Measurements from ENCODE around the gene SAMD5. TPM values are rescaled to one million over a fixed set of nuclear protein-coding genes. Genes with fewer than 3 reads are reported as not detected.

The SAMD5 gene
- total RNA-seq, 1 donor from 2014 or later, result 3.2 TPM

DNA sequence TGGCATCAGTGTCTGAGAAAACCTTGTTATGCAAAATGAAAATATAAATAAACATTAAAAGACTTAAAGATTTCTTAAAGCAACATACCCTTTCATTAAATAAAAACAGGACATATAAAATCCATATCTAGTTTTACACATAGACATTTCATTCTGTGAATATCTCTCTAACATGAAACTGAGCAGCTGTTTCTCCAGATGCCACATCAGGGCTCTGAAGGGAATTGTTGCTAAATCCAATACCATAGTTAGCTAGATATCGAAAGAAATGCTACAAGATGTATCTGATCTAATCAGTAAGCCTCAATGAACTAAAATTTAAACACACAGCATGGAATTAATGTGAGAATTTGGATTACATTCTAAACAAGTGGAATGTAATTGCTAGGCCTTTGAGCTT lies 74.5 kb downstream of the SAMD5 start:
- TF ChIP-seq, protein P1, sequence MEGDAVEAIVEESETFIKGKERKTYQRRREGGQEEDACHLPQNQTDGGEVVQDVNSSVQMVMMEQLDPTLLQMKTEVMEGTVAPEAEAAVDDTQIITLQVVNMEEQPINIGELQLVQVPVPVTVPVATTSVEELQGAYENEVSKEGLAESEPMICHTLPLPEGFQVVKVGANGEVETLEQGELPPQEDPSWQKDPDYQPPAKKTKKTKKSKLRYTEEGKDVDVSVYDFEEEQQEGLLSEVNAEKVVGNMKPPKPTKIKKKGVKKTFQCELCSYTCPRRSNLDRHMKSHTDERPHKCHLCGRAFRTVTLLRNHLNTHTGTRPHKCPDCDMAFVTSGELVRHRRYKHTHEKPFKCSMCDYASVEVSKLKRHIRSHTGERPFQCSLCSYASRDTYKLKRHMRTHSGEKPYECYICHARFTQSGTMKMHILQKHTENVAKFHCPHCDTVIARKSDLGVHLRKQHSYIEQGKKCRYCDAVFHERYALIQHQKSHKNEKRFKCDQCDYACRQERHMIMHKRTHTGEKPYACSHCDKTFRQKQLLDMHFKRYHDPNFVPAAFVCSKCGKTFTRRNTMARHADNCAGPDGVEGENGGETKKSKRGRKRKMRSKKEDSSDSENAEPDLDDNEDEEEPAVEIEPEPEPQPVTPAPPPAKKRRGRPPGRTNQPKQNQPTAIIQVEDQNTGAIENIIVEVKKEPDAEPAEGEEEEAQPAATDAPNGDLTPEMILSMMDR (IDR thresholded peaks at IDR 0.05), result no peak
- no peak for TF ChIP-seq POLR2A (IDR thresholded peaks at IDR 0.05)
- TF ChIP-seq POLR2AphosphoS5 (IDR thresholded peaks at IDR 0.05; ENCODE audit: insufficient read depth in 1 of 2, low read depth in 1 of 2), result no peak
- no peaks in the 10 kb centered on the region for H3K36me3 ChIP-seq
- H3K9me3 ChIP-seq, result no peaks in the 10 kb centered on the region
- intact Hi-C loops (cut with DNase I), result no loop called here
- no peak overlapping the region for H3K27ac ChIP-seq
- DNase-seq (ENCODE audit: extremely low spot score in 2 of 2), result no peak
- H3K27me3 ChIP-seq, result no peaks in the 10 kb centered on the region
- H3K4me3 ChIP-seq, result no peak overlapping the region
- H3K4me1 ChIP-seq, result no peaks in the 10 kb centered on the region

DNA sequence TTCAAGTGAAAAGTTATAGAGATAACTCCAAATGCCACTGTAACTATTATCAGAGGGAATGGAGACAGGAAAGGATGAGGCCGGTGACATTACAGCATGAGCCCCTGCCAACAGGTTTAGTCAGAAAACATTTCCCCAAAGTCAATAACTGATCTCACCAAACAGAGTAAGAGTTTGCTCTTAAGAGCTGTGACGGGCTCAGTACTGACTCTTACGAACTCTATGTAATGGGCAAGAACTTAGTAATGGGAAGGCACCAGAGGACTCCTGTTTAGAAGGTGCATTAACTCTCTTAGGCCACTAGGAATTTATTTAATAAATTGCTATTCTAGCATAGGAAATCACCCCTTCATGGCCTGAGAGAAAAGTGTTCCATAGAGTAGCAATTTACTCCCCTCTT lies 76.8 kb downstream of the SAMD5 start:
- H3K27me3 ChIP-seq, result no peaks in the 10 kb centered on the region
- no peaks in the 10 kb centered on the region for H3K9me3 ChIP-seq
- H3K4me1 ChIP-seq, result no peaks in the 10 kb centered on the region
- intact Hi-C loops (cut with DNase I), result no loop called here
- no peak overlapping the region for H3K4me3 ChIP-seq
- no peak for DNase-seq (ENCODE audit: extremely low spot score in 2 of 2)
- H3K36me3 ChIP-seq, result no peaks in the 10 kb centered on the region
- TF ChIP-seq POLR2A (IDR thresholded peaks at IDR 0.05), result no peak
- no peak for TF ChIP-seq POLR2AphosphoS5 (IDR thresholded peaks at IDR 0.05; ENCODE audit: insufficient read depth in 1 of 2, low read depth in 1 of 2)
- TF ChIP-seq, protein P1 (IDR thresholded peaks at IDR 0.05), result no peak
- no peak overlapping the region for H3K27ac ChIP-seq

DNA sequence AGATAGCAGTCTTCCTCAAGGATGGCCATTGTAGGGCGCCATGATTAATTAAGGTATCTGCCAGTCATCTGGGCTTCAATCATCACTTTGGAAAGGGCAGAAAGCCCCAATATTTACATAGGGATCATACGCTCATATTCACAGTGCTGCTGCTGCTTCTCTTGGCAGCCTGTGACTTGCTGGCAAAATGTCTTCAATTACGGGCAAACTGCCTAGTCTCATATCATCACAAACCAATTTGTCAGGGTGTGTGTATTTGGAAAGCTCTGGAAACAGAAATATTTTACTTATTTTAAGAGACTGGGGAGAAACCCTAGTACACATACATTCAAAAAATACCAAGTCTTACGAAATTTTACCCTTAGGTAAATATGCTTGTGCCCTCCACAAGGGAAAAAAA lies 77.6 kb downstream of the SAMD5 start:
- Histone ChIP-seq H3K27me3 (no peaks in the 10 kb centered on the region), H3K36me3 (no peaks in the 10 kb centered on the region), H3K27ac (no peak overlapping the region), H3K4me3 (no peak overlapping the region), H3K9me3 (no peaks in the 10 kb centered on the region), H3K4me1 (no peaks in the 10 kb centered on the region)
- intact Hi-C loops (cut with DNase I), result no loop called here
- DNase-seq (ENCODE audit: extremely low spot score in 2 of 2), result no peak
- no peak for TF ChIP-seq POLR2A (IDR thresholded peaks at IDR 0.05)
- no peak for TF ChIP-seq POLR2AphosphoS5 (IDR thresholded peaks at IDR 0.05; ENCODE audit: insufficient read depth in 1 of 2, low read depth in 1 of 2)
- TF ChIP-seq, protein P1 (IDR thresholded peaks at IDR 0.05), result no peak

DNA sequence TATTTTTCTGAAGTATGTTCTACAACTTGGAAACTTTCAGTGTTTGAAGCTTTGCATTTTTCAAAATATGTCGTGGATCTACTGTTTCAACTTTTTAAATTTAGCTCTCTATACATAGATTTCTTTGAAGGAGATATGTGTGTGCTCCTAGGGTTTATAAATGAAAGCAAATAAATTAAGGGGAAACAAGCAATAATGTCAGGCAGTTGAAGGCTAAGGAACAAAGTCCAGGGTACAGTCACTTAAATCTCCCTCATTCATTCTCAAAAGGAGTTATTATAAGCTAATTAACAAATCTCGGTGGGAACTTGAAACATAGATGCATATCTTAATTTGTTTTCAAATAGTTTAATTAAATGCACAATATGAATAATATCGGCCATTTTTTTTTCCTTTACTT lies 79.4 kb downstream of the SAMD5 start:
- intact Hi-C loops (cut with DNase I), result no loop called here
- Histone ChIP-seq H3K36me3 (no peaks in the 10 kb centered on the region), H3K4me1 (no peaks in the 10 kb centered on the region), H3K27me3 (no peaks in the 10 kb centered on the region), H3K27ac (no peak overlapping the region), H3K9me3 (no peaks in the 10 kb centered on the region), H3K4me3 (no peak overlapping the region)
- TF ChIP-seq, protein P1 (IDR thresholded peaks at IDR 0.05), result no peak
- TF ChIP-seq POLR2AphosphoS5 (IDR thresholded peaks at IDR 0.05; ENCODE audit: insufficient read depth in 1 of 2, low read depth in 1 of 2) (no peak), POLR2A (IDR thresholded peaks at IDR 0.05) (no peak)
- DNase-seq (ENCODE audit: extremely low spot score in 2 of 2), result no peak

DNA sequence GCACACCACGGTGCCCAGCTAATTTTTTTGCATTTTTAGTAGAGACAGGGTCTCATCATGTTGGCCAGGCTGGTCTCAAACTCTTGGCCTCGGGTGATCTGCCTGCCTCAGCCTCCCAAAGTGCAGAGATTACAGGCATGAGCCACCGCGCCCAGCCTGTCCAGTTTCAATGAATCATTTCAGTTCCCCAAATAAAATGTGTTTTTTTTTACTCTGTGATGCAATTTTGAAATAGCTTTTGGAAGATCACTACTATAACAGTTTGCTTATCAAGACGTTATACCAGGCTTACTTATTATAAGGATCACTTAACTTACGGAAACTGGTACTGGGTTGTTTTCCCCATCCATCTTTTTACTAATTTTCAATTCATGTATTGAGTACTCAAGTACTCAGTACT lies 80.0 kb downstream of the SAMD5 start:
- no peak for TF ChIP-seq POLR2AphosphoS5 (IDR thresholded peaks at IDR 0.05; ENCODE audit: insufficient read depth in 1 of 2, low read depth in 1 of 2)
- TF ChIP-seq, protein P1 (IDR thresholded peaks at IDR 0.05), result no peak
- TF ChIP-seq POLR2A (IDR thresholded peaks at IDR 0.05), result no peak
- DNase-seq (ENCODE audit: extremely low spot score in 2 of 2), result no peak
- no peaks in the 10 kb centered on the region for H3K9me3 ChIP-seq
- H3K4me3 ChIP-seq, result no peak overlapping the region
- no peaks in the 10 kb centered on the region for H3K36me3 ChIP-seq
- H3K4me1 ChIP-seq, result no peaks in the 10 kb centered on the region
- no peaks in the 10 kb centered on the region for H3K27me3 ChIP-seq
- intact Hi-C loops (cut with DNase I), result no loop called here
- no peak overlapping the region for H3K27ac ChIP-seq
